VCaP (cell line): Measurements from ENCODE around the gene CTU2.

Experiments used
- H3K27ac ChIP-seq: fragments of 450-650 bp; 2 replicates; pipeline ENCODE4 v1.5.1; 2017
- CTCF ChIP-seq: fragments of 450-650 bp; conservative IDR thresholded peaks from 2 replicates; pipeline ENCODE4 v1.5.1; 2017; ENCODE audit warnings: mild to moderate bottlenecking, moderate library complexity

The CTU2 gene

GRCh38 chr16:88731699-88732098 lies 25.4 kb downstream of the CTU2 start:
- no peak overlapping the region for H3K27ac ChIP-seq
- no peak for TF ChIP-seq CTCF

DNA sequence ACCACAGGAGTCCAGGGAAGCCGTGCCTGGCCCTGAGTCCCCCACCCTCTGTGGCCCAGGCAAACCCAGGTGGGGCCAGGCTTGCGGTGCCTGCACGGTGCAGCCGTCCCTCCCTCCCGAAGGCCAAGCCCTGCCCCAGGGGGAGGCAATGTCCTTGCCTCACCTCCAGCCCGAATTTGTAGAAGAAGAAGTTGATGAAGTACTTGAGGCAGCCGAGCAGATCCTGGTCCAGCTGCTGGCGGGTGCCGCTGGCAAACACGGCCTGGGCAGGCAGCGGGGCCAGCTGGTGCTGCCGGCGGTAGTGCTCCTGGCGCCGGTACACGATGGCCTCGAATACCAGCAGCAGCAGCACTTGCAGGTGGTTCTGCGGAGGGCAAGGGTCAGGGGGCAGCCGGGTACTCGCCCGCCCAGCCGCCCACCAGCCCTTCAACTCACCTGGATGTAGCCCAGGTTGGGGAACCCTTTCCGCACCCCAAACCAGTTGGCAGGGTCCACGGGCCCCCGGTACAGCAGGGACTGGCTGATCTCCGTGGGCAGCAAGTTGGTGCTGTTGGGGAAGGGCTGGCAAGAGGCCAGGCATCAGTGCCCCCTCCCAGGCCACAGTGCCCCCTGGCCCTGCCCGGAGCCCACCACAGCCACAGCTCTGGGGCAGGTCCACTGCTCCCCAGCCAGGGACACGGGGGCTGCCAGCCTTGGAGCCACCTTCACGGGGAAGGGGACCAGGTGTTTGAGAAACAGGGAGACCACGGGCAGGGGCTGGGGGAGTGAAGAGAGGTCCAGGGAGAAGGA lies 26.1 kb downstream of the CTU2 start:
- TF ChIP-seq CTCF = no peak
- H3K27ac ChIP-seq = no peak overlapping the region

GRCh38 chr16:88732961-88733294 lies 26.6 kb downstream of the CTU2 start:
- H3K27ac ChIP-seq = no peak overlapping the region
- no peak for TF ChIP-seq CTCF

DNA sequence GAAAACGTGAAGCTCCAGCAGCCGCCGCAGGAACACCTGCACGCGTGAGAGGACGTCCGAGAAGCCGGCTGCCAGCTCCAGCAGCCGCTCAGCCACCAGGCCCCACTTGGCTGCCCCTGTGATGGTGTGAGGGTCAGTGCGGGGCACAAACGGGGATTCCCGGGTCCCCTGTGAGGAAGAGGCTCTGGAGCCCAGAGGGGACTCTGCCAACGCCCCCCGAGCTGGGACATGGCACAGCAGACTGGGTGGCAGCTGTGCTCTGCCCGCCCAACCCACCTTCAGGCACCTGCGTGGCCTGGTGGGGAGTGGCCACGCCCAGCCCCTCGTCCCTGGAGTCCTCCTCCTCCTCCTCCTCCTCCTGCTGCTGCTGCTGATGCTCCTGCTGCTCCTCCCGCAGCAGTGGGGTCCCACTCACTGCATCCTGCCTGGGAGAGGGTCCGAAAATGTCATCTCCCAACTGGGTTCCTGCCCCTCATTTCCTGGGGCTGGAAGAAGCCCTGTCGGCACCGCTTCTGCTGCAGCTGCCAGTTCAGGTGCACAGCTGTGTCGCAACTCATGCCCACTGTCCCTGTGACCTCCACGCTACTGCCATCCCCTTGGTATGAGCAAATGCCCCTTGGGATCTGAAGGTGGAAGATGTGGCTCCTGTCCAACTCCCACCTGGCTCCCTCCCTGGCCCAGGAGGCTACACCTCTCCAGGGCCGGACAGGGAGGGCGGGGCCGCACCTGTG lies 27.5 kb downstream of the CTU2 start:
- H3K27ac ChIP-seq = no peak overlapping the region
- no peak for TF ChIP-seq CTCF

GRCh38 chr16:88734361-88734728 lies 28.0 kb downstream of the CTU2 start:
- no peak overlapping the region for H3K27ac ChIP-seq
- TF ChIP-seq CTCF = no peak

- no peak for TF ChIP-seq CTCF
- no peak overlapping the region for H3K27ac ChIP-seq
Measured at GRCh38 chr16:88735121-88735520, 28.8 kb downstream of the CTU2 start.

DNA sequence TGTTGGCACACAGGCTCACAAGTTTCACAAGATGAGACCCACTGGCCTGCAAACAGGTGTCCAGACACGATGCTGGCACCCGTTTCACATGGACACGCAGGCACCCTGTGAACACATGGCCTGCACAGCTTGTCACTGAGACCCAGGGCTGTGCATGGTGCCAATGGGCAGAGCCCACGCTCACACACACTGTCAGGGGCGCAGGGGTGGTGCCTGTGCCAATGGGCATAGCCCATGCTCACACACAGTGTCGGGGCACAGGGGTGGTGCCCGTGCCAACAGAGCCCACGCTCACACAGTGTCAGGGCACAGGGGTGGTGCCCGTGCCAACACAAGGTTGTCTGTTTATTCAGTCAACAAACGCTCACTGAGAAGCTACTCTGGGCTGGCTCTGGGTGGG lies 29.3 kb downstream of the CTU2 start:
- no peak for TF ChIP-seq CTCF
- no peak overlapping the region for H3K27ac ChIP-seq
